Lower leg skin (tissue), 3 donors: ENCODE measurements around the gene FCN2.

Experiments used
- CTCF ChIP-seq, 3 donors: fragments of 450-650 bp; IDR thresholded peaks; one replicate each; pipeline ENCODE4 v1.5.1; 2016; ENCODE audit warnings: antibody characterized with exemption in 3 of 3, mild to moderate bottlenecking in 3 of 3, moderate library complexity in 2 of 3
- POLR2A ChIP-seq, 2 donors: fragments of 450-650 bp; IDR thresholded peaks; one replicate each; pipeline ENCODE4 v1.6.1; 2016 to 2017; ENCODE audit warnings: antibody characterized with exemption in 2 of 2, mild to moderate bottlenecking in 1 of 2, moderate library complexity in 1 of 2

DNA sequence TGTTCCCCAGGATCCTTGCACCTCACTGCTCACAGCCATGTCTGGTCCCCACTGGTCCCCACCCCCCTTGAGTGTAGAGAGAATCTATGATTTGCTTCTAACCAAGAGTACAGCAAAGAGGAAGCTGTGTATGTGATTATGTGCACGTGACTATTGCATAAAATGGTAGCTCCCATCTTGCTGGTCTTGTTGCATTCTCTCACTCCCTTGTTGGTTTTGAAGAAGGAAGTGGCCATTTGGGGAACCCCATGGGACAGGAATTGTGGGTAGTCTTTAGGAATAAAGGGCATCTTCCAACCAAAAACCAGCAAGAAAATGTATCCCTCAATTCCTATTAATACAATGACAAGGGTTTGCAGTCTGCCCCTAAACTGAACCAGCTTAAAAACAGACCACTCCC lies 5.2 kb upstream of the FCN2 start:
- TF ChIP-seq CTCF (IDR thresholded peaks at IDR 0.05) (no peak), POLR2A (IDR thresholded peaks at IDR 0.05) (no peak)
